ENCODE results near the gene PJA1. TPM values are rescaled to one million over a fixed set of nuclear protein-coding genes. Genes with fewer than 3 reads are reported as not detected.

Gene PJA1
- total RNA-seq, 3 donors from 2014 or later: 20.0 to 50.1 (median 25.6) TPM

GRCh38 chrX:69123481-69123880, 41.8 kb downstream of the PJA1 start:
- peaks cover 0 to 69% of the 10 kb centered on the region in 2 donors for H3K27me3 ChIP-seq
- H3K4me3 ChIP-seq: no peak overlapping the region
- no peak for TF ChIP-seq CTCF (IDR thresholded peaks at IDR 0.05)
- TF ChIP-seq POLR2A (IDR thresholded peaks at IDR 0.05): no peak
- no peak for TF ChIP-seq POLR2AphosphoS5 (IDR thresholded peaks at IDR 0.05)
- intact Hi-C loops (cut with DNase I; ENCODE audit: low total_unique reads): no loop called here
- no peaks in the 10 kb centered on the region for H3K4me1 ChIP-seq
- no peaks in the 10 kb centered on the region for H3K9me3 ChIP-seq
- H3K27ac ChIP-seq: peak overlapping the region in 1 of 2 donors; percentile 9
- H3K36me3 ChIP-seq: no peaks in the 10 kb centered on the region
- no peak for DNase-seq (ENCODE audit: low spot score in 2 of 2)

- no peak for TF ChIP-seq POLR2A (IDR thresholded peaks at IDR 0.05)
- no peak for TF ChIP-seq POLR2AphosphoS5 (IDR thresholded peaks at IDR 0.05)
- no peak for TF ChIP-seq CTCF (IDR thresholded peaks at IDR 0.05)
- Histone ChIP-seq H3K27ac (no peak overlapping the region), H3K9me3 (no peaks in the 10 kb centered on the region), H3K36me3 (no peaks in the 10 kb centered on the region), H3K4me1 (no peaks in the 10 kb centered on the region), H3K27me3 (peaks cover 0 to 70% of the 10 kb centered on the region in 2 donors), H3K4me3 (no peak overlapping the region)
- no peak for DNase-seq (ENCODE audit: low spot score in 2 of 2)
- intact Hi-C loops (cut with DNase I; ENCODE audit: low total_unique reads): no loop called here
Observed at GRCh38 chrX:69121321-69122000, 43.8 kb downstream of the PJA1 start.

GRCh38 chrX:69120476-69120875, 44.8 kb downstream of the PJA1 start:
- no peak for TF ChIP-seq POLR2A (IDR thresholded peaks at IDR 0.05)
- TF ChIP-seq CTCF (IDR thresholded peaks at IDR 0.05): no peak
- no peak for TF ChIP-seq POLR2AphosphoS5 (IDR thresholded peaks at IDR 0.05)
- Histone ChIP-seq H3K4me3 (no peak overlapping the region), H3K27ac (no peak overlapping the region), H3K27me3 (peaks cover 0 to 62% of the 10 kb centered on the region in 2 donors), H3K36me3 (no peaks in the 10 kb centered on the region), H3K9me3 (no peaks in the 10 kb centered on the region), H3K4me1 (no peaks in the 10 kb centered on the region)
- intact Hi-C loops (cut with DNase I; ENCODE audit: low total_unique reads): no loop called here
- DNase-seq (ENCODE audit: low spot score in 2 of 2): no peak

GRCh38 chrX:69119122-69119521, 46.1 kb downstream of the PJA1 start:
- H3K27me3 ChIP-seq: peaks cover 0 to 61% of the 10 kb centered on the region in 2 donors
- no peaks in the 10 kb centered on the region for H3K9me3 ChIP-seq
- H3K27ac ChIP-seq: no peak overlapping the region
- TF ChIP-seq CTCF (IDR thresholded peaks at IDR 0.05) (no peak), POLR2A (IDR thresholded peaks at IDR 0.05) (no peak), POLR2AphosphoS5 (IDR thresholded peaks at IDR 0.05) (no peak)
- H3K4me1 ChIP-seq: no peaks in the 10 kb centered on the region
- no peak for DNase-seq (ENCODE audit: low spot score in 2 of 2)
- intact Hi-C loops (cut with DNase I; ENCODE audit: low total_unique reads): no loop called here
- H3K36me3 ChIP-seq: no peaks in the 10 kb centered on the region
- H3K4me3 ChIP-seq: no peak overlapping the region

- Histone ChIP-seq H3K4me1 (no peaks in the 10 kb centered on the region), H3K4me3 (no peak overlapping the region), H3K36me3 (no peaks in the 10 kb centered on the region), H3K27ac (no peak overlapping the region), H3K9me3 (no peaks in the 10 kb centered on the region), H3K27me3 (peaks cover 0 to 52% of the 10 kb centered on the region in 2 donors)
- no peak for DNase-seq (ENCODE audit: low spot score in 2 of 2)
- intact Hi-C loops (cut with DNase I; ENCODE audit: low total_unique reads): no loop called here
- no peak for TF ChIP-seq POLR2AphosphoS5 (IDR thresholded peaks at IDR 0.05)
- no peak for TF ChIP-seq POLR2A (IDR thresholded peaks at IDR 0.05)
Observed at GRCh38 chrX:69117876-69118526, 47.3 kb downstream of the PJA1 start.
